Measurements from ENCODE around the gene EVI2B. TPM values are rescaled to one million over a fixed set of nuclear protein-coding genes. Genes with fewer than 3 reads are reported as not detected.
"Not testable (repeated sequence)": the region's sequence is repeated elsewhere in the genome, so short reads cannot be mapped to it uniquely, and the experiment has no call there.

Gene EVI2B
- total RNA-seq, 2 donors from 2014 or later: 106 TPM

- Mint-ChIP-seq H3K4me3 (no peak overlapping the region), H3K27ac (no peak overlapping the region), H3K4me1 (peaks cover 7% of the 10 kb centered on the region), H3K27me3 (no peaks in the 10 kb centered on the region), H3K36me3 (ENCODE audit: low read depth) (peaks cover 5% of the 10 kb centered on the region)
- DNase-seq: no peak
- ATAC-seq: no peak
- no peaks in the 10 kb centered on the region for H3K9me3 ChIP-seq (ENCODE audit: control insufficient read depth, low read length, poor library complexity, severe bottlenecking)
Measured at GRCh38 chr17:31299624-31300023, 14.2 kb downstream of the EVI2B start.

- Mint-ChIP-seq H3K4me3 (no peak within 1 kb of the TSS), H3K4me1 (peaks cover 4% of the 10 kb centered on the region), H3K27ac (peak within 1 kb of the TSS; percentile 14), H3K36me3 (ENCODE audit: low read depth) (no peaks in the 10 kb centered on the region), H3K27me3 (no peaks in the 10 kb centered on the region)
- no peak for ATAC-seq
- no peaks in the 10 kb centered on the region for H3K9me3 ChIP-seq (ENCODE audit: control insufficient read depth, low read length, poor library complexity, severe bottlenecking)
- DNase-seq: no peak
Measured at GRCh38 chr17:31297090-31297489, 16.8 kb downstream of the EVI2B start, which contains the start of gene OMG. TSS of gene OMG (minus strand) at chr17:31297239. CDS start at chr17:31296331, 908 bp downstream.

GRCh38 chr17:31296142-31296541, 17.7 kb downstream of the EVI2B start:
- no peaks in the 10 kb centered on the region for H3K27me3 Mint-ChIP-seq
- H3K9me3 ChIP-seq (ENCODE audit: control insufficient read depth, low read length, poor library complexity, severe bottlenecking): no peaks in the 10 kb centered on the region
- DNase-seq (no peak), ATAC-seq (no peak)
- no peak overlapping the region for H3K4me3 Mint-ChIP-seq
- peaks cover 4% of the 10 kb centered on the region for H3K4me1 Mint-ChIP-seq
- no peaks in the 10 kb centered on the region for H3K36me3 Mint-ChIP-seq (ENCODE audit: low read depth)
- H3K27ac Mint-ChIP-seq: no peak overlapping the region

GRCh38 chr17:31295489-31295871, 18.4 kb downstream of the EVI2B start:
- no peak overlapping the region for H3K27ac Mint-ChIP-seq
- no peaks in the 10 kb centered on the region for H3K9me3 ChIP-seq (ENCODE audit: control insufficient read depth, low read length, poor library complexity, severe bottlenecking)
- no peaks in the 10 kb centered on the region for H3K27me3 Mint-ChIP-seq
- no peaks in the 10 kb centered on the region for H3K36me3 Mint-ChIP-seq (ENCODE audit: low read depth)
- ATAC-seq: no peak
- peaks cover 4% of the 10 kb centered on the region for H3K4me1 Mint-ChIP-seq
- DNase-seq: no peak
- H3K4me3 Mint-ChIP-seq: no peak overlapping the region

- DNase-seq (no peak), ATAC-seq (no peak)
- Mint-ChIP-seq H3K36me3 (ENCODE audit: low read depth) (no peaks in the 10 kb centered on the region), H3K27ac (no peak overlapping the region), H3K4me1 (peaks cover 4% of the 10 kb centered on the region), H3K27me3 (no peaks in the 10 kb centered on the region), H3K4me3 (no peak overlapping the region)
- no peaks in the 10 kb centered on the region for H3K9me3 ChIP-seq (ENCODE audit: control insufficient read depth, low read length, poor library complexity, severe bottlenecking)
Measured at GRCh38 chr17:31294820-31295488, 18.9 kb downstream of the EVI2B start.

GRCh38 chr17:31294231-31294630, 19.6 kb downstream of the EVI2B start:
- ATAC-seq (no peak), DNase-seq (no peak)
- Mint-ChIP-seq H3K36me3 (ENCODE audit: low read depth) (no peaks in the 10 kb centered on the region), H3K27me3 (no peaks in the 10 kb centered on the region), H3K4me3 (no peak overlapping the region), H3K27ac (no peak overlapping the region), H3K4me1 (peaks cover 3% of the 10 kb centered on the region)
- no peaks in the 10 kb centered on the region for H3K9me3 ChIP-seq (ENCODE audit: control insufficient read depth, low read length, poor library complexity, severe bottlenecking)

- H3K4me3 Mint-ChIP-seq: no peak overlapping the region
- ATAC-seq (no peak), DNase-seq (no peak)
- H3K27me3 Mint-ChIP-seq: no peaks in the 10 kb centered on the region
- no peaks in the 10 kb centered on the region for H3K36me3 Mint-ChIP-seq (ENCODE audit: low read depth)
- no peaks in the 10 kb centered on the region for H3K9me3 ChIP-seq (ENCODE audit: control insufficient read depth, low read length, poor library complexity, severe bottlenecking)
- H3K27ac Mint-ChIP-seq: no peak overlapping the region
- peaks cover 3% of the 10 kb centered on the region for H3K4me1 Mint-ChIP-seq
Measured at GRCh38 chr17:31293581-31293980, 20.3 kb downstream of the EVI2B start.

- no peaks in the 10 kb centered on the region for H3K27me3 Mint-ChIP-seq
- no peak overlapping the region for H3K4me3 Mint-ChIP-seq
- H3K36me3 Mint-ChIP-seq (ENCODE audit: low read depth): no peaks in the 10 kb centered on the region
- DNase-seq (no peak), ATAC-seq (no peak)
- H3K9me3 ChIP-seq (ENCODE audit: control insufficient read depth, low read length, poor library complexity, severe bottlenecking): no peaks in the 10 kb centered on the region
- peaks cover 3% of the 10 kb centered on the region for H3K4me1 Mint-ChIP-seq
- H3K27ac Mint-ChIP-seq: no peak overlapping the region
Measured at GRCh38 chr17:31291820-31292219, 22.0 kb downstream of the EVI2B start.

- no peaks in the 10 kb centered on the region for H3K27me3 Mint-ChIP-seq
- ATAC-seq: no peak
- H3K4me3 Mint-ChIP-seq: no peak overlapping the region
- H3K36me3 Mint-ChIP-seq (ENCODE audit: low read depth): no peaks in the 10 kb centered on the region
- H3K27ac Mint-ChIP-seq: no peak overlapping the region
- no peak for DNase-seq
- peaks cover 3% of the 10 kb centered on the region for H3K4me1 Mint-ChIP-seq
- no peaks in the 10 kb centered on the region for H3K9me3 ChIP-seq (ENCODE audit: control insufficient read depth, low read length, poor library complexity, severe bottlenecking)
Measured at GRCh38 chr17:31289790-31290189, 24.1 kb downstream of the EVI2B start.

GRCh38 chr17:31287932-31288331, 25.9 kb downstream of the EVI2B start:
- H3K27ac Mint-ChIP-seq; H3K36me3 Mint-ChIP-seq (ENCODE audit: low read depth); H3K9me3 ChIP-seq (ENCODE audit: control insufficient read depth, low read length, poor library complexity, severe bottlenecking); H3K4me1 Mint-ChIP-seq; H3K4me3 Mint-ChIP-seq; ATAC-seq; H3K27me3 Mint-ChIP-seq; DNase-seq: not testable (repeated sequence)

GRCh38 chr17:31286587-31286986, 27.3 kb downstream of the EVI2B start:
- Mint-ChIP-seq H3K27me3 (no peaks in the 10 kb centered on the region), H3K36me3 (ENCODE audit: low read depth) (no peaks in the 10 kb centered on the region), H3K4me3 (no peak overlapping the region), H3K4me1 (peaks cover 5% of the 10 kb centered on the region), H3K27ac (no peak overlapping the region)
- no peak for ATAC-seq
- no peaks in the 10 kb centered on the region for H3K9me3 ChIP-seq (ENCODE audit: control insufficient read depth, low read length, poor library complexity, severe bottlenecking)
- no peak for DNase-seq

- Mint-ChIP-seq H3K4me3 (no peak overlapping the region), H3K27ac (no peak overlapping the region), H3K4me1 (peaks cover 2% of the 10 kb centered on the region), H3K27me3 (no peaks in the 10 kb centered on the region), H3K36me3 (ENCODE audit: low read depth) (peaks cover 2% of the 10 kb centered on the region)
- ATAC-seq: no peak
- DNase-seq: no peak
- no peaks in the 10 kb centered on the region for H3K9me3 ChIP-seq (ENCODE audit: control insufficient read depth, low read length, poor library complexity, severe bottlenecking)
Measured at GRCh38 chr17:31283841-31284240, 30.0 kb downstream of the EVI2B start.

GRCh38 chr17:31281061-31281460, 32.8 kb downstream of the EVI2B start:
- Mint-ChIP-seq H3K36me3 (ENCODE audit: low read depth) (peaks cover 2% of the 10 kb centered on the region), H3K27ac (no peak overlapping the region), H3K4me3 (no peak overlapping the region), H3K27me3 (no peaks in the 10 kb centered on the region), H3K4me1 (peaks cover 2% of the 10 kb centered on the region)
- no peak for ATAC-seq
- no peak for DNase-seq
- no peaks in the 10 kb centered on the region for H3K9me3 ChIP-seq (ENCODE audit: control insufficient read depth, low read length, poor library complexity, severe bottlenecking)

- ATAC-seq (no peak), DNase-seq (no peak)
- no peaks in the 10 kb centered on the region for H3K9me3 ChIP-seq (ENCODE audit: control insufficient read depth, low read length, poor library complexity, severe bottlenecking)
- no peak overlapping the region for H3K4me3 Mint-ChIP-seq
- no peak overlapping the region for H3K27ac Mint-ChIP-seq
- H3K27me3 Mint-ChIP-seq: no peaks in the 10 kb centered on the region
- H3K36me3 Mint-ChIP-seq (ENCODE audit: low read depth): peaks cover 2% of the 10 kb centered on the region
- H3K4me1 Mint-ChIP-seq: peaks cover 2% of the 10 kb centered on the region
Measured at GRCh38 chr17:31279401-31279800, 34.5 kb downstream of the EVI2B start.
